Inflammatory macrophage treated with lipopolysaccharide for 4 hours (primary cell): ENCODE data around the gene DSCAM.
"Not testable (repeated sequence)": the region's sequence is repeated elsewhere in the genome, so short reads cannot be mapped to it uniquely, and the experiment has no call there.

Experiments used
- DNase-seq: peaks from one replicate; pipeline ENCODE4 v3.0.0-alpha.2; 2020

The DSCAM gene, protein sequence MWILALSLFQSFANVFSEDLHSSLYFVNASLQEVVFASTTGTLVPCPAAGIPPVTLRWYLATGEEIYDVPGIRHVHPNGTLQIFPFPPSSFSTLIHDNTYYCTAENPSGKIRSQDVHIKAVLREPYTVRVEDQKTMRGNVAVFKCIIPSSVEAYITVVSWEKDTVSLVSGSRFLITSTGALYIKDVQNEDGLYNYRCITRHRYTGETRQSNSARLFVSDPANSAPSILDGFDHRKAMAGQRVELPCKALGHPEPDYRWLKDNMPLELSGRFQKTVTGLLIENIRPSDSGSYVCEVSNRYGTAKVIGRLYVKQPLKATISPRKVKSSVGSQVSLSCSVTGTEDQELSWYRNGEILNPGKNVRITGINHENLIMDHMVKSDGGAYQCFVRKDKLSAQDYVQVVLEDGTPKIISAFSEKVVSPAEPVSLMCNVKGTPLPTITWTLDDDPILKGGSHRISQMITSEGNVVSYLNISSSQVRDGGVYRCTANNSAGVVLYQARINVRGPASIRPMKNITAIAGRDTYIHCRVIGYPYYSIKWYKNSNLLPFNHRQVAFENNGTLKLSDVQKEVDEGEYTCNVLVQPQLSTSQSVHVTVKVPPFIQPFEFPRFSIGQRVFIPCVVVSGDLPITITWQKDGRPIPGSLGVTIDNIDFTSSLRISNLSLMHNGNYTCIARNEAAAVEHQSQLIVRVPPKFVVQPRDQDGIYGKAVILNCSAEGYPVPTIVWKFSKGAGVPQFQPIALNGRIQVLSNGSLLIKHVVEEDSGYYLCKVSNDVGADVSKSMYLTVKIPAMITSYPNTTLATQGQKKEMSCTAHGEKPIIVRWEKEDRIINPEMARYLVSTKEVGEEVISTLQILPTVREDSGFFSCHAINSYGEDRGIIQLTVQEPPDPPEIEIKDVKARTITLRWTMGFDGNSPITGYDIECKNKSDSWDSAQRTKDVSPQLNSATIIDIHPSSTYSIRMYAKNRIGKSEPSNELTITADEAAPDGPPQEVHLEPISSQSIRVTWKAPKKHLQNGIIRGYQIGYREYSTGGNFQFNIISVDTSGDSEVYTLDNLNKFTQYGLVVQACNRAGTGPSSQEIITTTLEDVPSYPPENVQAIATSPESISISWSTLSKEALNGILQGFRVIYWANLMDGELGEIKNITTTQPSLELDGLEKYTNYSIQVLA (N-terminal part only)

DNA sequence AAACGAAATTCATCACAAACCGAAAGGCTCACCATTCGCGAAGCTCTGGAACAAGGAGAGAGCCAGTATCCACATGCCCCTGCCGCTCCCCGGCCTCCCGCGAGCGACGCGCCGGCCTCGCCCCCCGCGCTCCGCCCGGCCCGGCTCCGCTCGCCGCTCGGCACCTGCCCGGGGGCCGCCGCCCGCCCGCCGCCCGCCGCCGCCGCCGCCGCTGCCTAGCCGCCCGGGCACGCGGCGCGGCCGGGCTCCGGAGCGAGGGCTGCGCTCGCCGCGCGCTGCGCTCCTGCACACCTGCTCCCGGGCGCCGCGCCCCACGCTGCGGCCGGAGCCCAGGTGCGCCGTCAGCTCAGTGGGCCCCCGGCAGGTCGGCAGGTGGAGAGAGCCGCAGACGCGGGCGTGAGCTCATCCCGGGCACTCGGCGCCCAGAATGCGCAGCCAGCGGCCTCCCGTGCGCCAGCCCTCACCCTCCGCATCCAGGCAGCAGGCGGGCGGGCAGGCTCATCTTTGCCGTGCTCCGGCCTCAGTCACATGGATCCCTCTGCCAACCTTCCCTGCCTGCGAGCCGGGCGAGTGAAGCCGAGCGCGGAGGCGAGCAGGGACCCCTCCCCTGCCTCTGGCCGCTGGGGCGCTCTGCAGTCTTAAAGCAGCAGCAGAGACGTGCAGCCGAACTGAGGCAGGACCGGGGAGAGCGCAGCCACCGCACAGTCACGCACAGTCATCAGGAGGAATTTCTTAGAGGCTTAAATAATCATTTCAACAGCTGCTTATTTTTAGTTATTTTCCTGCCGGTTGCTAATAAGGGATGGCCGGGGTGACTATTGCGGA is at the start of gene DSCAM:
Gene DSCAM (minus strand): TSS at position 572 of the 825 bp plus-strand sequence. CDS start 497 bp downstream, at position 75.
- no peak for DNase-seq

DNA sequence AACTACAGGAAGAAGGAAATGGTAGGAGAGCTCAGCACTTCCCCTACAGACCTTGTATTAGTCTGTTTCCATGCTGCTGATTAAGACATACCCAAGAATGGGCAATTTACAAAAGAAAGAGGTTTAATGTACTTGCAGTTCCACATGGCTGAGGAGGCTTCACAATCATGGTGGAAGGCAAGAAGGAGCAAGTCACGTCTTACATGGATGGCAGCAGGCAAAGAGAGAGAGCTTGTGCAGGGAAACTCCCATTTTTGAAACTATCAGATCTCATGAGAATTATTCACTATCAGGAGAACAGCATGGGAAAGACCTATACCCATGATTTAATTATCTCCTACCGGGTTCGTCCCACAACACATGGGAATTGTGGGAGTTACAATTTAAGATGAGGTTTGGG is 48.7 kb upstream of the DSCAM start:
- DNase-seq, result not testable (repeated sequence)

DNA sequence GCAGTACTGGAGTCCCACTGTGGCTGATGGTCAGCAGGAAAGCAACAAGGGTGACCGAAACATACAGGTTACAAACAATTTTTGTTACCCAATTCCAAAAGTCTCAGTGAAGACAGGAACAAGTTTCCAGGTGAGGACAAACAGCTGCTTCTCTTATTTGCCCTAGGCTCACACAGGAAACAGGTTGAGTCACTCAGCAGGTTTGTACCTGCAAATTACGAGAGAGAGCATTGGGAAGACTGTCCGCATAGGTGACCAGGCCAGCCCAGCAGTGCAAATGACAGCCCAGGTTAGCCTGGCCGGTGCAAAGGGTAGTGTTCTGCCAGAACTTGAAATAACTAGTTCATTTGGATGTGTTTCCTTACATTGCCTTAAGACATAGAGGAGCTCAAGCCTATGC is 40.0 kb upstream of the DSCAM start:
- no peak for DNase-seq

DNA sequence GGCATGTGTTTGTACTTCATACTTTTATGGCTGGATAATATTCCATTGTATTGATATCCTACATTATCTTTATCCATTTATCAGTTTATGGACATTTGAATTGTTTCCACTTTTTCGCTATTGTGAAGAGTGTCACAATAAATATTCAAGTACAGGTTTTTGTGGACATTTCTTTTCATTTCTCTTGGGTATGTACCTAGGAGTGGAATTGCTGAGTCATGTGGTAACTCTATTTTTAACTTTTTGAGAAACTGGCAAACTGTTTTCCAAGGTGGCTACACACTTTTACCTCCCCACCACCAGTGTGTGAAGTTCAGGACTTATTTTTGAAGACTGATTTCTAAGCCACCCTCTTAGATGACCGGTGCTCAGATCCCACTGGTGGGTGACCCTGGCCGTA is 39.0 kb upstream of the DSCAM start:
- DNase-seq, result no peak

DNA sequence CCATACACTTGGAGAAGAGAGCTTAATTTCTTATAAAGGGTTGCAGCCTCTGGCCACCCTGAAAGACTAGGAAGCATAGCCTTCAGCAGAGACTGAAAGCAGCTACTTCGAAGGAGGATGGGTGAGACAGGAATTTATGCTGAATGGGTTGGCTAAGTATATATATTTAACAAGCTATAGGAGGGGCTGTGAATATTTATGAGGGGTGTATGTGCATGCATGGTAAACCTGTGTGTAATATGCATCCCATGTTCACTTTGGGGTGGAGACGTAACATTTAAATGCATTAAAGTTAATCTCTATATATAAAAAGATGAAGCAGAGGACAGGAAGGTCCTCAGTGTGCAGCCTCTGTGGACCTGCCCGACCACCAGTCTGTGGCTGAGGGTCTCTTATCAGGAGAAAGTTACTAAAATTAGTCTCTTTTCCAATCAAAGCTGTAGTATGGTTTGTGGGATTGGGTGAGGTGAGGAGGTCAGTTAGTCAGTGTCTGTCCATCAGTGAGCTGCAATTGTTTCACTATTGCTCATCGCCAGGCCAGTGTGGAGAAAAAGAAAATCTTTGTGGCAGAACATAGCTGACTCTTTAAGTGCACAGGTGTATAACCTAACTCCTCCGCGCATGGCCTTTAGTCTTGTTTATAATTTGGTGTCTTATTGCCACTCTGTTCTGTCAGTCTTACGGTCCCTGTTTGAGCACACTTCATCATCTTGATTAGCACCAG is 35.4 kb upstream of the DSCAM start:
- no peak for DNase-seq

DNA sequence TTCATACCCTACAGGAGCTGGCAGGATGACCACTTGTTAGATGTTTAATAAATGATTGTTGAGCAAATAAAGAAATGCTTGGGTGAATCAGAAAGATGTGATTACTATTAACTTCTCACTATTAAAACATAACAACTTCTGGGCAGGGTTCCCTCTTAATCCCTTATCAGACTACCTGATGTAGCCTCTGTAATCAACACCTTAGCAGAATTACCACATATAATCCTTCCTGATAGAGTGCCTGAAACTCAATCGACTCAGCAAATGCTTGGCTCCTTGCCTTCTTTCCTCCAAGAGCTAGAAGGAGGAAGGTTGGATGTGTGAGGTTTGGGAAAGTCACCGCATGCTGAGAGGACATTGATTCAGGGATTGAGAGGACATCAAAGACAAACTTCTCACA is 34.8 kb upstream of the DSCAM start:
- no peak for DNase-seq

DNA sequence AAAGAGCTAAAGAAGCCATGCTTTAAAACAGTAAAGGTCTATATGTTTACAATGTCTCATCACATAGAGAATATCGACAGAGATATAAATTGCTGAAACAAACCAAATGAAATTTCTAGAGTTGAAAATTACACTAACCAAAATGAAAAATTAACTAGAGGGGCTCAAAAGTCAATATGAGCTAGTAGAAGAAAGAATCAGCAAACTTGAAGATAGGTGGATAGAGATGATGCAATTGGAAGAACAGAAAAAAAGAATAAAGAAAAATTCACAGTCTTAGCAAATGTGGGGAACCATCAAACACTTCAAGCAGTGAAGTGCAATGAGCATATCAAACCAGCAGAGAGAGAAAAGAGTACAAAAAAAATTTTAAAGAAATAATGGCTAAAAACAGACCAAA is 24.1 kb upstream of the DSCAM start:
- DNase-seq, result no peak

DNA sequence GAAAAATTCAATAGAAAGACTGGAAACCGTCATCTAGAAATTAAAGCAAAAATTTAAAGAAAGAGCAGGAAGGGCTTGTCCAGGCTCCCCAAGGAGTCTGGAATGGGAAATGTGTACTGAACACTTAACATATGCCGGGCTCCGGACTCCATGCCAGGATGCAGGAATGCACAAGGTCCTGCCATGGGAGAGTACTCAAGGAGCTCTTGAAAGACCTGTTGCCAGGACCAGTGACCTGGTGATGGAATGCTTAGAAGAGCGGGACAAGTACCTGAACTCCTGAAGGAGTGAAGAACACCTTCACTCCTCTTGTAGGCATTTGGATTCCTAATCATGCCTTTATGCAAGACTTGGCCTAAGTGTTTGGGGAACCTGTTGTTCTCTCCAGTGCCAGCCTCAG is 16.9 kb upstream of the DSCAM start:
- DNase-seq, result no peak

DNA sequence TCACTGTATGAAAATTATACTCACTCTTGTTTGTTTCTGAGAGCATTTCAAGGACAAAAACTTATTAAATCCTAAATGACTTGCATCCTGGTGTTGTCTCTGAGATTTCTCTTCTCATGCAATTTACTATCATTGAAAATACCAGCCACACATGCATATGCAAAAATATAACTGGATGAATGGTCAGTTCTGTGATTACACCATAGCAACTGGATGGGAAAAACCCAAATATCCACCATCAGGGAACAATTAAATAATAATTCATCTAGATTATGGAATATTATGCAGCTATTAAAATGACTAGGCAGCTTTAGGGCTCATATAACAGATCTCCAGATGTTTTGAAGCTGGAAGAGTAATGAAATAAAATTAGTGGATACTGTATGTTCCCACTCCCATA is 11.6 kb upstream of the DSCAM start:
- no peak for DNase-seq

DNA sequence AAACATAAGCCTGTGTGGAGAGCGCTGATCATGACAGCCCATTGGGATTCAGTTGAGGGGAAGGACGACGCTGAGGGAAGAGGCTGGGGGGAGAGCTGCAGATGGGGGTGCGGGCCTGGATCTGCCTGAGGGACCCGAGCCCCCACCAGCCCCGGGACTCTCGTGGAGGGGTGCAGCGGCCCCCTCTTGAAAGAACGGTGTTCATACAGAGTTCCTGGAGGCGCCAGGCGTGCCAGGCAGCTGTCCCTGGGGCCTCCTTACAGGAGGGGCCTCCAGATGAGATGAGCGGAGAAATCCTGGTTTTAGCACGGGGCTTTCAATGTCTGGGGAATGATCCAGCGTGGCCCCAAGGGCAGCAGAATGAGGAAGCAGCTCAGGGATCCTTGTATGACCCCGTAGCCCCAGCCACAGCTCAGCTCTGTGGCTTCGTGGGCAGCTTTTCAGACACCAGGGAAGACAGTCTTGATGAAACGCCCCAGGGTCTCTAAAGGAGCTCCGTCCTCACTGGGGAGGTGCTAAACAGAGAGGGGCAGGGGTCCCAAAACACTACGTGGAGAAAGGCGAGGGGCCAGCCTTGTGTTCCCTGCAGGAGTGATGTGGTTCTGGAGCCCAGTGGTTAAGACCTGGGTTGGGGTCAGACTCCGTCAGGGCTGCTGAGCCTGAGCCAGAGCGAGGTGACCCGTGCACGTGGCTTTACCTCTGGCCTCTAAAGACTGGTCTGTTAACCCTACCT is 7.2 kb upstream of the DSCAM start:
- no peak for DNase-seq

DNA sequence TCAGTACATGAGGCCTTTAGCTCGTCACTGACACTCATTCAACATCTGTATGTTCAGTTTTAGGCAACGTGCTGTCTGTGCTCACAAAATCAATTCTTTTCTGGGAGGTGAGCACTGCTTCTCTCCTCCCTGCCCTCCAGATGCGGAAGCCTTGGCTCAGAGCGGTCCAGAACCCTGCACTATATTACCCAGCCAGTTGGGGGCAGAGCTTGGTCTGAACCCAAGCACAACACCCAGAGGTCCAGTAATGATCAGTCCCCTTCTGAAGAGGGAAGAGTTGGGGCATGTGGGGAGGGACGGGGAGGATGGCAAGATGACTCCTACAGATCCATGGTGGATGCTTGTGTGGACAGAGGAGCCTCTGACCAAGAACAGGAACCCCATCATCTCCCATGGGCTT is 5.6 kb upstream of the DSCAM start:
- DNase-seq, result no peak

DNA sequence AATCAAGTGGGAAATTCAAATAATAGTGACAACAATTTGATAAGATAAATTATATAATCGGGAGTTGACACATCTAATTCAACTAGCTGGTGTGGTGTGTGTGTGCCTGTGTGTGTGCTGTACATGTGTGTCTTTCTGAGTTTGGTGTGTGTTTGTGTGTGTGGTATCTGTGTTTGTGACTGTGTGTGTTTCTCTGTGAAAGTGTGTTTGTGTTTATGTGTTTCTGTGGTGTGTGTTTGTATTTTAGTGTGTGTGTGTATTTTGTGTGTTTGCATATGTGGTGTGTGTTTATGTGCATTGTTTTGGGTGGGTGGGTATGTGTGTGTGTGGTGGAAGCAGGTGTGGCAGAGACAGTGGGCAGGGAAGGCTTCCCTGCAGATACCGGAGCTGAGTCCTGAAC is 4.8 kb upstream of the DSCAM start:
- DNase-seq, result no peak

DNA sequence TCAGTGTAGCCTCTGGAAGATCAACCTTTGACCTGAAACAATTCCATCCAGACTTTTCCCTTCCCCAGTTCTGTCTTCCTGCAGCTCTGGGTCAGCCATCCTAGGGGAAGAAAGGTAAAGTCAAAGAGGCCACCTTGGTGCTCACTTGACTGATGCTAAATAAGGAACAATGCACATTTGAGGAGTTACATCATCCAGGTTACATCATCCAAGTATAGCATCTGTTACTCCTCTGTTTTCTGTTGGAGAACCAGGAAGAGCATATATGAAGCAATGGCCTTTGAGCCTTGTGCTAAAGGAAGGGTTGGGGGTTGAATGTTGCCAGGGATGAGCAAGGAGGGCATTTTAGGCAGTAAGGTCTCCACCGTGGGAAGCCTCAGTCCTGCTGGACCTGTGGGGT is 3.1 kb upstream of the DSCAM start:
- DNase-seq, result no peak

DNA sequence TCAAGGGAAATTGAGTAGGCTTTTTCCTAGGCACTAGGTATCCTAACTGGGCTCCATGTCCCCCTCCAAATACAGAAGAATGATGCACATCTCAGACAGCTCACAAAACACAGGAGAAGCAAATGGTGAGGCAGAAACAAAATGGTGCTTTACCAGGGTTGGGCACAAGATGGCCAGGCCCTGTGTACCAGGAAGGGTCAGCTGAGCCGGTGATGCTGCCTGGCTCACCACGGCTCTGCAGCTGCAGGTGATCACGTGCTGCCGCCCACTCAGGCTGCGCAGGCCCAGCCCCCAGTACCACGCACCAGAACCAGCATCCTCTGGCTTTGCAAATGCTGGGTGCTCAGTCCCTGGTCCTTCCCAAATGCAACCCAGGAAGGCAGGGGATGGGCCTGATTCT is 993 bp upstream of the DSCAM start:
- DNase-seq, result no peak

DNA sequence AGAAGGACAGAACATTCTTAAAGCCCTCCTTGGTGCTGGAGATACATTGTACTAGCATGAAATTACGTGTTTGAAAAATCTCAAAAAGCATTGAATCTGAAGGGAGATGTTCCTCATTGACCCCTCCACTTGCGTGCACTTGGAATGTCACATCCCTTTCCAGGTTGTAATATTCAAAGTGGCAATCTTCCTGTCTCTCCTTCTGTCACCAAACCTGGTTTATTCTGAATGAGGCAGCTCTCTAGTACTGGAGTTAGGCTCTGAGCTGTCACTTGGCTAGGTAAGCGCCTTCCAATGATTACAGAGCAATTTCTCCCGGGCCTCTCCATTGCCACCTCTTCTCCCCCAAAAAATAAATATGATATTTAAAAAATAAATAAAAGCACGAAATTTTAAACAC is 855 bp downstream of the DSCAM start:
- DNase-seq, result no peak

DNA sequence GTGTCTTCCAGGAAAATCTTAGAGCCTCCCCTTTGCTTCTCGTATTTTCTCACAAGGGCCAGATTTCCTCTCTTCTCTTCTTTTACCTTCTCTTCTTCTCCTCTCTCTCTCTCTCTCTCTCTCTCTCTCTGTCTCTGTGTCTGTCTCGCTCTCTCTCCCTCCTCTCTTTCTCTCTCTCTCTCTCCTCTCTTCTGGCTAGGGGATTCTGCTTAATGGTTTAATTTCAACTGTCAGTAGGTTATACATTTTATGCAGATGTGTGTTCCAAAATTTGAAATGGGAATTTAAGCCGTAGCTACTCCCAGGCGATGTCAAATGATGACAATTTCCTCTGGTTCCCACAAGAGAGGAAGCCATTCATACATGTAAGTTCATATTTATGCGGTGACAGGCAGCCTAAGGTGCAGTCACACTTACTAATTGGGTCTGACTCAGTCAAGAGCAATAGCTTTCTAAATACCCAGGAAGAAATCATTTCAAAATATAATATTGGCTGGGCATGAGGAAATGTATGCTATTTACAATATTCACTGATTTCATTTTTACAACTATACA is 1.4 kb downstream of the DSCAM start:
- no peak for DNase-seq

DNA sequence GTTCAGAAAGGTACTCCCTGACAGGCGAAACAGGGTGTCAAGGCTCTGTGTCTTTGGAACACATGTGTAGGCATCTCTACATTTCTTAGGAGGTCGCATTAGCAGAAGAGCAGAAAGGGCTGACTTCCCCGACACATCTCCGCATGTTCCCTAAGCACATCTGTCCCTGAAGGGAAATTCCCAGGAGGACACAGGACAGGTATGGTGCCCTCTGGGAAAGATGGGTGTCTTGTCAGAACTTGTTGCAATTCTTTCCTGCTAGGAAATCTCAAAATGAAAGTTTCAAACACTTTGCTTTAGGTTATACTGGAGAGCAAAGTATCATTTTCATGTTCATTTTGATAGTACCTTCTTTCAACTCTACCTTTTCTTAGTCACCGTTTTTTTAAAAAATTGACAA is 2.0 kb downstream of the DSCAM start:
- no peak for DNase-seq

DNA sequence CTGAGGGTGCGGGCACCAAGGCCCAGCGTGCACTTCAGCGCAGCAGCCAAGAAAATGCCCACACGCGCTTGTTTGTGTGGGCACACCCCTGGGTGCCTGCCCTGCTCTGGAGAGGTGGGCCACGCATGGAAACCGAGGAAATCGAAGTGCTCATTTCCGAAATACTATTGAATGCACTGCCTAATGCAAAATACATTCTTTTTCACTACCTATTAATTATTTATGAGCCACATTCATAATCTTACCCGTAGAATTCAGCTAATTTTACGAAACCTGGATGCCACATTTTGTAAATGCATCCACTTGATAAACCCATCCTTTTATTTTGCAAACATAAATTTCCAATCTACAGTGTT is 4.8 kb downstream of the DSCAM start:
- no peak for DNase-seq

DNA sequence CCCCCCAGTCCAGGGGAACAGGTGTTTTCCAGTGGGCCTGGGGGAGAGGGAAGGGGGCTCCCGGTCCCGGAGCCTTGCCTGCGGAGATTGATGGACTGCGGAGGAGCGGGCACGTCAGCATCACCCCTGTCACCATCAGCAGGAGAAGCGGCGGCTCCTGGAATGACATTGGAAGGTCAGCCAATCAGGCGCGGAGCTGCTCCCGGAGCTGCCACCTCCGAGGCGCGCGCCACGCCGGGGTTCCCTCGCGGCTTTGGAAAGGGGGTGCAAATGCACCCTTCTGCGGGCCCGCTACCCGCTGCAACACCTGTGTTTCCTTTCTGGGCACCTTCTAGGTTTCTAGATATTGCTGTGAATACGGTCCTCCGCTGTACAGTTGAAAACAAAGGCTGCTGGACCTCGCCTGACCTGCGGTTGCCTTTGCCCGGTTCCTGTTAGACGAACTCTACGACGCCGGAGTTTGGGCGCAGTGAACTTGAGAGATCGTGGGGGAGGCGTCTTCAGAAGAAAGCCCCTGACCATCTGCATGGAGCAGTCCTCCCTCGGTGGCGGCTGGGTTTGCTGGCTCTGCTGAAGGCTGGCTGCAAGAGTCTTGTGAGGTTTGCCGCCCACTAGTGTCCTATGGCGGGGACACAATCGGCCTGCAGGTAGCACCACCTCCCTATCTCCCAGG is 5.3 kb downstream of the DSCAM start:
- DNase-seq, result no peak

DNA sequence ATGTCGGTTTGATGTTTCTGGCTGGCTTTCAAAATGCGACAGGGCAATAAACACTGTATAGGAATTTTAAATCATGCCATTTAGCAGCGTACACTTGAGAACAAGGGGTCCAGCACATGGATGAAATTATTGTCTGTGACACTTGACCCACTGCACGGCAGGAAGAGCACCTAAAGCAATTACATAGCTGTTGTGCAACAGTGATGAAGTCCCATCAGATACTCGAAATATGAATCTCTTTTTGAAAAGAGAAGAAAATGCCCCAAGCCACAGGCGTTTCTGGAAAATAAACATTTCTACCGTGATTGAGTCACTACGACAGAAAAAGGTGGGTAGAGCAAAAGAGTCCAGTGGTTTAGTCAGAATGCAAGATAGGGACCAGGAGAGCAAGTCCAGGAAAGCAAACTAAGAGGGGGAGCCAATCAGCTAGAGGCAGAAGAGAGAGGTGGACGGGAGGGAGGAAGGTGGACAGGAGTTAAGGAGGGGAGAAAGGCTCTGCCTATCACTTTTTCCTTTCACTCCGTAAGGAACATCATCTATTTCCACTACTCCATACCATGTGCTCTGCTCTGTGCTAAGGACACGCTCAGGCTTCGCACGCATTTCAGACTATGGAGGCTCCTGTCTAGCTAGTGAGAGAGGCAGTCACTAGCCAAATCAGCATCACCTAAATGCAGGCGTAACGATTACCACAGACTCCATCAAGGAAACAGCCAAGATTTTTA is 6.4 kb downstream of the DSCAM start:
- no peak for DNase-seq
